KMS-11 (cell line): ENCODE measurements around the gene IGSF8.

ENCODE experiments used
- H2AFZ ChIP-seq: fragments of 200-600 bp; sonication (generic); 2 replicates; pipeline ENCODE4 v1.6.1; 2016; ENCODE audit warnings: antibody characterized with exemption, mixed run types, low read depth
- H3K27ac ChIP-seq: fragments of 200-600 bp; sonication (generic); 2 replicates; pipeline ENCODE4 v1.6.1; 2016; ENCODE audit warnings: mild to moderate bottlenecking, mixed run types
- H3K27me3 ChIP-seq: fragments of 200-600 bp; sonication (generic); 2 replicates; pipeline ENCODE4 v1.6.1; 2017; ENCODE audit warnings: mild to moderate bottlenecking, low read depth, mixed run types, moderate library complexity; ENCODE audit not compliant: insufficient read depth
- H3K36me3 ChIP-seq: fragments of 200-600 bp; sonication (generic); 2 replicates; pipeline ENCODE4 v1.6.1; 2017; ENCODE audit warnings: mild to moderate bottlenecking, mixed run types; ENCODE audit not compliant: insufficient read depth
- H3K4me1 ChIP-seq: fragments of 200-600 bp; sonication (generic); 2 replicates; pipeline ENCODE4 v1.6.1; 2016; ENCODE audit warnings: mild to moderate bottlenecking, low read depth, mixed run types; ENCODE audit not compliant: poor library complexity, severe bottlenecking
- H3K4me2 ChIP-seq: fragments of 200-600 bp; sonication (generic); 2 replicates; pipeline ENCODE4 v1.7.0; 2016; ENCODE audit warnings: mild to moderate bottlenecking, mixed run types
- H3K4me3 ChIP-seq: fragments of 200-600 bp; sonication (generic); IDR thresholded peaks from 2 replicates; pipeline ENCODE4 v1.6.1; 2017; ENCODE audit warnings: low read depth, low read length, mixed read lengths; ENCODE audit not compliant: insufficient read depth
- H3K79me2 ChIP-seq: fragments of 200-600 bp; sonication (generic); 2 replicates; pipeline ENCODE4 v1.6.1; 2016; ENCODE audit warnings: low read depth, mixed run types; ENCODE audit not compliant: insufficient read depth
- H3K9ac ChIP-seq: fragments of 200-600 bp; sonication (generic); 2 replicates; pipeline ENCODE4 v1.6.1; 2016; ENCODE audit warnings: mild to moderate bottlenecking, mixed run types
- H4K20me1 ChIP-seq: fragments of 200-600 bp; sonication (generic); 2 replicates; pipeline ENCODE4 v1.6.1; 2016; ENCODE audit warnings: mild to moderate bottlenecking, mixed run types; ENCODE audit not compliant: insufficient read depth
- CTCF ChIP-seq: fragments of 200-600 bp; sonication (generic); conservative IDR thresholded peaks from 2 replicates; pipeline ENCODE4 v1.6.1; 2017; ENCODE audit warnings: low read depth, mild to moderate bottlenecking, antibody characterized with exemption, low read length, moderate library complexity, mixed read lengths

Gene IGSF8

GRCh38 chr1:160116283-160117147 lies 18.1 kb upstream of the IGSF8 start:
- no peaks in the 10 kb centered on the region for H3K27me3 ChIP-seq
- H4K20me1 ChIP-seq: no peaks in the 10 kb centered on the region
- H3K4me3 ChIP-seq: no peak overlapping the region
- H3K36me3 ChIP-seq: no peaks in the 10 kb centered on the region
- H3K4me2 ChIP-seq: no peak overlapping the region
- no peaks in the 10 kb centered on the region for H3K4me1 ChIP-seq
- no peak overlapping the region for H3K9ac ChIP-seq
- no peak overlapping the region for H2AFZ ChIP-seq
- no peak overlapping the region for H3K27ac ChIP-seq
- TF ChIP-seq CTCF: no peak
- H3K79me2 ChIP-seq: no peaks in the 10 kb centered on the region

GRCh38 chr1:160115545-160116282 lies 17.3 kb upstream of the IGSF8 start, which contains the start of gene ATP1A2:
TSS of gene ATP1A2 (plus strand) at chr1:160115759. CDS start at chr1:160115862, 103 bp downstream.
- Histone ChIP-seq H3K27ac (no peak within 1 kb of the TSS), H3K4me2 (no peak within 1 kb of the TSS), H3K9ac (no peak within 1 kb of the TSS), H3K36me3 (no peaks in the 10 kb centered on the region), H2AFZ (no peak within 1 kb of the TSS), H3K4me3 (no peak within 1 kb of the TSS), H3K27me3 (no peaks in the 10 kb centered on the region), H3K79me2 (no peaks in the 10 kb centered on the region), H3K4me1 (no peaks in the 10 kb centered on the region), H4K20me1 (no peaks in the 10 kb centered on the region)
- no peak for TF ChIP-seq CTCF

- no peak overlapping the region for H3K9ac ChIP-seq
- H3K4me3 ChIP-seq: no peak overlapping the region
- no peak overlapping the region for H3K4me2 ChIP-seq
- H3K27me3 ChIP-seq: no peaks in the 10 kb centered on the region
- no peaks in the 10 kb centered on the region for H3K4me1 ChIP-seq
- H3K79me2 ChIP-seq: no peaks in the 10 kb centered on the region
- no peaks in the 10 kb centered on the region for H4K20me1 ChIP-seq
- H3K36me3 ChIP-seq: no peaks in the 10 kb centered on the region
- no peak overlapping the region for H2AFZ ChIP-seq
- no peak for TF ChIP-seq CTCF
- H3K27ac ChIP-seq: no peak overlapping the region
Observed at GRCh38 chr1:160114085-160114484, 15.7 kb upstream of the IGSF8 start.

GRCh38 chr1:160113407-160113806 lies 15.0 kb upstream of the IGSF8 start:
- Histone ChIP-seq H3K4me2 (no peak overlapping the region), H3K9ac (no peak overlapping the region), H3K36me3 (no peaks in the 10 kb centered on the region), H3K4me1 (no peaks in the 10 kb centered on the region), H3K4me3 (no peak overlapping the region), H4K20me1 (no peaks in the 10 kb centered on the region), H3K27ac (no peak overlapping the region), H2AFZ (no peak overlapping the region), H3K79me2 (no peaks in the 10 kb centered on the region), H3K27me3 (no peaks in the 10 kb centered on the region)
- no peak for TF ChIP-seq CTCF
